Panc1 (cell line): Measurements from ENCODE around the gene HMCN2. TPM values are rescaled to one million over a fixed set of nuclear protein-coding genes. Genes with fewer than 3 reads are reported as not detected.

Source experiments
- ATAC-seq: fragments of 200-7000 bp; cut with Tn5 transposase; 2 replicates; pipeline ENCODE4 v1.9.1; 2020; ENCODE audit warnings: mild to moderate bottlenecking, moderate library complexity
- BruUV-seq: library from RNA; stranded (reverse); fragments of 400-500 nt; replicated peaks from 2 replicates; lab custom pipeline; 2021; lab: Mats Ljungman, UMichigan
- CTCF ChIA-PET: fragments of 300-600 bp; sonication (Branson Sonifier 250); formaldehyde crosslinking; loops from one replicate; lab custom pipeline; 2022; ENCODE audit warnings: antibody characterized with exemption; lab: Charles Lee
- POLR2A ChIA-PET: fragments of 300-600 bp; sonication (Branson Sonifier 250); formaldehyde crosslinking; loops from one replicate; lab custom pipeline; 2022; ENCODE audit warnings: antibody characterized with exemption; lab: Charles Lee
- DNase-seq: peaks from one replicate; pipeline ENCODE4 v3.0.0-alpha.2; 2010; ENCODE audit warnings: low read depth, low spot score
- H3K27ac ChIP-seq: 2 replicates; pipeline ENCODE4 v1.5.1; 2011; ENCODE audit warnings: mild to moderate bottlenecking, low read length, inconsistent platforms
- H3K27me3 ChIP-seq: fragments of 200-500 bp; sonication (Bioruptor generic); 2 replicates; pipeline ENCODE4 v1.6.0; 2014; ENCODE audit warnings: low read length, inconsistent platforms; ENCODE audit not compliant: control insufficient read depth, insufficient read depth
- H3K36me3 ChIP-seq: fragments of 200-500 bp; sonication (Bioruptor generic); 2 replicates; pipeline ENCODE4 v1.5.1; 2014; ENCODE audit warnings: inconsistent platforms, mild to moderate bottlenecking, low read length, moderate library complexity; ENCODE audit not compliant: control insufficient read depth, insufficient read depth
- H3K4me1 ChIP-seq: 2 replicates; pipeline ENCODE4 v1.5.1; 2011; ENCODE audit warnings: inconsistent platforms, mild to moderate bottlenecking, low read length, moderate library complexity; ENCODE audit not compliant: control insufficient read depth, insufficient read depth
- H3K4me3 ChIP-seq, 2 experiments: 2 replicates each; pipeline ENCODE4 v1.5.1; 2011 to 2012; ENCODE audit warnings: low read depth in 2 of 2, low read length in 2 of 2, mild to moderate bottlenecking in 2 of 2, inconsistent platforms in 1 of 2, moderate library complexity in 1 of 2
- H3K9me3 ChIP-seq: fragments of 200-500 bp; sonication (Bioruptor generic); 2 replicates; pipeline ENCODE4 v1.5.1; 2014; ENCODE audit warnings: low read depth, mild to moderate bottlenecking, inconsistent platforms, low read length, moderate library complexity; ENCODE audit not compliant: control insufficient read depth, insufficient read depth
- POLR2AphosphoS5 ChIP-seq: IDR thresholded peaks from 2 replicates; pipeline ENCODE4 v1.6.1; 2012; ENCODE audit warnings: mild to moderate bottlenecking, low read depth, low read length, moderate library complexity
- SIN3A ChIP-seq: IDR thresholded peaks from 2 replicates; pipeline ENCODE4 v1.6.1; 2012; ENCODE audit warnings: low read depth, mild to moderate bottlenecking, low read length, moderate library complexity, borderline replicate concordance; ENCODE audit not compliant: insufficient read depth
- TCF7L2 ChIP-seq: IDR thresholded peaks from 2 replicates; pipeline ENCODE4 v1.6.1; 2011; ENCODE audit warnings: mild to moderate bottlenecking, low read depth, low read length, inconsistent platforms
- in situ Hi-C: cut with HindIII; loops from 2 replicates; pipeline ENCODE4 v1.10.0; 2016; ENCODE audit warnings: low sequenced_read_pairs, low pct_unique_long_range_greater_than_20kb
- intact Hi-C: fragments of 100-400 bp; cut with micrococcal nuclease; formaldehyde crosslinking; loops from one replicate; pipeline ENCODE4 v1.10.0; 2022; ENCODE audit not compliant: unreplicated experiment
- total RNA-seq: library from RNA; stranded (reverse); gene quantifications from one replicate; pipeline ENCODE4 v1.2.1, GENCODE V29; 2021; ENCODE audit not compliant: unreplicated experiment
- TF ChIP-seq, protein P1 (sequence below), 2 experiments: IDR thresholded peaks; 2 replicates each; pipeline ENCODE4 v1.6.1; 2011 to 2012; ENCODE audit warnings: low read depth in 2 of 2, control low read depth in 1 of 2, low read length in 1 of 2, mild to moderate bottlenecking in 1 of 2, moderate library complexity in 1 of 2; ENCODE audit not compliant: insufficient read depth in 1 of 2
- TF ChIP-seq, protein P2 (sequence below): fragments of 450-650 bp; IDR thresholded peaks from 2 replicates; pipeline ENCODE4 v1.5.1; 2017; ENCODE audit warnings: mild to moderate bottlenecking

Gene HMCN2
- total RNA-seq, 1 experiment from 2014 or later, result 0.05 TPM

DNA sequence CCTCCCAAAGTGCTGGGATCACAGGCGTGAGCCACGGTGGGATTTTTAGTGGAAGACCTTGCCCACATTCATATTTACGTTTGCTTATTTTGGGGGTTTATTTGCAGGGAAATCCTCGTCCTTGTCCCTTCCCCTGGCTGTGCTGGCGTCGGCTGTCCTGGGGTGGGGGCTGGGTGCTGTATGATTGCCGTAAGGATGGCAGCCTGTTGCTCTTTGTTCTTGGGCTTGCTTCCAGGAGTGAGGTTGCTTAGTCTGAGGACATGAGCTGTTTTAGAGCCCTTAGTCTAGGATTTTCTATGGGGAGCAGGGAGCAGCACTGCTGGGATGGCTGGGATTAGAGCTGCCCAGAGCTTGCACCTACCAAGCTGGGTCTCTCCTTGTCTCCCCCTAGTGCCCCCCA is 93.4 kb downstream of the HMCN2 start:
- Histone ChIP-seq H3K27me3 (no peaks in the 10 kb centered on the region), H3K4me1 (no peaks in the 10 kb centered on the region), H3K27ac (no peak overlapping the region), H3K9me3 (no peaks in the 10 kb centered on the region), H3K4me3 (no peak overlapping the region), H3K36me3 (no peaks in the 10 kb centered on the region)
- TF ChIP-seq, protein P1, sequence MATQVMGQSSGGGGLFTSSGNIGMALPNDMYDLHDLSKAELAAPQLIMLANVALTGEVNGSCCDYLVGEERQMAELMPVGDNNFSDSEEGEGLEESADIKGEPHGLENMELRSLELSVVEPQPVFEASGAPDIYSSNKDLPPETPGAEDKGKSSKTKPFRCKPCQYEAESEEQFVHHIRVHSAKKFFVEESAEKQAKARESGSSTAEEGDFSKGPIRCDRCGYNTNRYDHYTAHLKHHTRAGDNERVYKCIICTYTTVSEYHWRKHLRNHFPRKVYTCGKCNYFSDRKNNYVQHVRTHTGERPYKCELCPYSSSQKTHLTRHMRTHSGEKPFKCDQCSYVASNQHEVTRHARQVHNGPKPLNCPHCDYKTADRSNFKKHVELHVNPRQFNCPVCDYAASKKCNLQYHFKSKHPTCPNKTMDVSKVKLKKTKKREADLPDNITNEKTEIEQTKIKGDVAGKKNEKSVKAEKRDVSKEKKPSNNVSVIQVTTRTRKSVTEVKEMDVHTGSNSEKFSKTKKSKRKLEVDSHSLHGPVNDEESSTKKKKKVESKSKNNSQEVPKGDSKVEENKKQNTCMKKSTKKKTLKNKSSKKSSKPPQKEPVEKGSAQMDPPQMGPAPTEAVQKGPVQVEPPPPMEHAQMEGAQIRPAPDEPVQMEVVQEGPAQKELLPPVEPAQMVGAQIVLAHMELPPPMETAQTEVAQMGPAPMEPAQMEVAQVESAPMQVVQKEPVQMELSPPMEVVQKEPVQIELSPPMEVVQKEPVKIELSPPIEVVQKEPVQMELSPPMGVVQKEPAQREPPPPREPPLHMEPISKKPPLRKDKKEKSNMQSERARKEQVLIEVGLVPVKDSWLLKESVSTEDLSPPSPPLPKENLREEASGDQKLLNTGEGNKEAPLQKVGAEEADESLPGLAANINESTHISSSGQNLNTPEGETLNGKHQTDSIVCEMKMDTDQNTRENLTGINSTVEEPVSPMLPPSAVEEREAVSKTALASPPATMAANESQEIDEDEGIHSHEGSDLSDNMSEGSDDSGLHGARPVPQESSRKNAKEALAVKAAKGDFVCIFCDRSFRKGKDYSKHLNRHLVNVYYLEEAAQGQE (IDR thresholded peaks at IDR 0.05; ENCODE audit: insufficient read depth in 1 of 2, low read depth in 2 of 2, low read length in 1 of 2), result no peak
- TF ChIP-seq SIN3A (no peak), POLR2AphosphoS5 (no peak), TCF7L2 (no peak)
- TF ChIP-seq, protein P2, sequence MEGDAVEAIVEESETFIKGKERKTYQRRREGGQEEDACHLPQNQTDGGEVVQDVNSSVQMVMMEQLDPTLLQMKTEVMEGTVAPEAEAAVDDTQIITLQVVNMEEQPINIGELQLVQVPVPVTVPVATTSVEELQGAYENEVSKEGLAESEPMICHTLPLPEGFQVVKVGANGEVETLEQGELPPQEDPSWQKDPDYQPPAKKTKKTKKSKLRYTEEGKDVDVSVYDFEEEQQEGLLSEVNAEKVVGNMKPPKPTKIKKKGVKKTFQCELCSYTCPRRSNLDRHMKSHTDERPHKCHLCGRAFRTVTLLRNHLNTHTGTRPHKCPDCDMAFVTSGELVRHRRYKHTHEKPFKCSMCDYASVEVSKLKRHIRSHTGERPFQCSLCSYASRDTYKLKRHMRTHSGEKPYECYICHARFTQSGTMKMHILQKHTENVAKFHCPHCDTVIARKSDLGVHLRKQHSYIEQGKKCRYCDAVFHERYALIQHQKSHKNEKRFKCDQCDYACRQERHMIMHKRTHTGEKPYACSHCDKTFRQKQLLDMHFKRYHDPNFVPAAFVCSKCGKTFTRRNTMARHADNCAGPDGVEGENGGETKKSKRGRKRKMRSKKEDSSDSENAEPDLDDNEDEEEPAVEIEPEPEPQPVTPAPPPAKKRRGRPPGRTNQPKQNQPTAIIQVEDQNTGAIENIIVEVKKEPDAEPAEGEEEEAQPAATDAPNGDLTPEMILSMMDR, result no peak
- no peak for DNase-seq
- POLR2A ChIA-PET, result no interaction called here
- BruUV-seq, result no TSS peak
- CTCF ChIA-PET, result no interaction called here
- intact Hi-C loops, result no loop called here
- no peak for ATAC-seq
- in situ Hi-C loops, result no loop called here

DNA sequence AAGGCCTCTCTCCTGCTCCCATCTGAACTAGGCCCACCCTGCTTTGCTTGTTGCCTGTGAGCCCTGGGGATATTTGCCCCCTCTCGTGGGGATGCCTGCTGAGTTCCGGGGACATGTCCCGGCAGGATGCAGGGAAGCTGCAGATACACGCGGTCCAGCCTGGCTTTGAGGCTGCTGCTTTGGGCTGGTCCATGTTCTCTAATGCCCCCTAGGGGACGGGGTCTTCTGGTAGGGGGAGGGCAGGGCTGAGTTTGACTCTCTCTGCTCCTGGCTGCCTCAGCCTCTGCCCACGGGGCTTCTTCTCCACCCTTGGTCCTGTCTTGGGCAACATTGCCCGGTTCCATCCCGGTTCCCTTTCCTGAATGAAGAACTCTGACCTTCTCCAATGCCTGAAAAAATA is 94.3 kb downstream of the HMCN2 start:
- H3K4me1 ChIP-seq, result no peaks in the 10 kb centered on the region
- TF ChIP-seq SIN3A (no peak), TCF7L2 (no peak), POLR2AphosphoS5 (no peak)
- TF ChIP-seq, protein P1 (IDR thresholded peaks at IDR 0.05; ENCODE audit: insufficient read depth in 1 of 2, low read depth in 2 of 2, low read length in 1 of 2), result no peak
- TF ChIP-seq, protein P2, result no peak
- ChIA-PET CTCF (no interaction called here), POLR2A (interaction anchor here (0.7 kb wide), 1 partner anchor 59 kb away, joined by 3 read pairs; no protein-coding TSS in a partner anchor)
- no peak for ATAC-seq
- H3K4me3 ChIP-seq, result no peak overlapping the region
- intact Hi-C loops (no loop called here), in situ Hi-C loops (no loop called here)
- BruUV-seq, result no TSS peak
- H3K27me3 ChIP-seq, result no peaks in the 10 kb centered on the region
- H3K36me3 ChIP-seq, result no peaks in the 10 kb centered on the region
- no peak overlapping the region for H3K27ac ChIP-seq
- DNase-seq, result no peak
- no peaks in the 10 kb centered on the region for H3K9me3 ChIP-seq
